ENCODE results near the gene KLHL20. TPM values are rescaled to one million over a fixed set of nuclear protein-coding genes. Genes with fewer than 3 reads are reported as not detected.
A peak's percentile ranks its signal among the peaks of the same experiment; 100 is the strongest.

KLHL20 gene
- total RNA-seq, 4 donors from 2014 or later: 7.9 to 39.7 (median 27.8) TPM

- no peak for TF ChIP-seq POLR2AphosphoS5 (IDR thresholded peaks at IDR 0.05)
- TF ChIP-seq EP300 (IDR thresholded peaks at IDR 0.05; ENCODE audit: low read depth): no peak
- no peak for TF ChIP-seq POLR2A (IDR thresholded peaks at IDR 0.05)
- no peak for TF ChIP-seq CTCF (IDR thresholded peaks at IDR 0.05)
- in situ Hi-C loops (cut with MboI; ENCODE audit: low pct_ligation_motif_present in 1 of 4, low pct_unique_long_range_greater_than_20kb in 1 of 4, low sequenced_read_pairs in 3 of 4): loop anchor here in 3 of 4 donors (25.0 kb wide), 2 partner anchors 381 to 1081 kb away; no protein-coding TSS in a partner anchor
- H3K4me1 ChIP-seq: peaks cover 4 to 14% (median 5%) of the 10 kb centered on the region in 4 donors
- H3K4me3 ChIP-seq: no peak overlapping the region
- no peaks in the 10 kb centered on the region for H3K27me3 ChIP-seq
- no peak for DNase-seq
- no peaks in the 10 kb centered on the region for H3K9me3 ChIP-seq
- WGBS, 2 donors (ENCODE audit: low coverage in 1 of 2): 89 to 90% methylated on average over 1 of the region's 1 CpG
- intact Hi-C loops (cut with DNase I; ENCODE audit: low total_unique reads): no loop called here
- H3K27ac ChIP-seq: no peak overlapping the region
- no peaks in the 10 kb centered on the region for H3K36me3 ChIP-seq
Observed at GRCh38 chr1:173818459-173818858, 103.7 kb downstream of the KLHL20 start.

- Histone ChIP-seq H3K4me3 (no peak overlapping the region), H3K27me3 (no peaks in the 10 kb centered on the region), H3K27ac (no peak overlapping the region), H3K36me3 (no peaks in the 10 kb centered on the region), H3K9me3 (no peaks in the 10 kb centered on the region), H3K4me1 (peaks cover 8 to 32% (median 8%) of the 10 kb centered on the region in 4 donors)
- DNase-seq: no peak
- 91 to 92% methylated on average over 1 to 4 of the region's 4 CpGs for WGBS, 2 donors (ENCODE audit: low coverage in 1 of 2)
- no peak for TF ChIP-seq POLR2A (IDR thresholded peaks at IDR 0.05)
- no peak for TF ChIP-seq POLR2AphosphoS5 (IDR thresholded peaks at IDR 0.05)
- TF ChIP-seq EP300 (IDR thresholded peaks at IDR 0.05; ENCODE audit: low read depth): no peak
- TF ChIP-seq CTCF (IDR thresholded peaks at IDR 0.05): no peak
- in situ Hi-C loops (cut with MboI; ENCODE audit: low pct_ligation_motif_present in 1 of 4, low pct_unique_long_range_greater_than_20kb in 1 of 4, low sequenced_read_pairs in 3 of 4): loop anchor here in 3 of 4 donors (10.0 to 25.0 kb wide), 3 partner anchors 384 to 1084 kb away; no protein-coding TSS in a partner anchor
- intact Hi-C loops (cut with DNase I; ENCODE audit: low total_unique reads): loop anchor here (10.0 kb wide), 1 partner anchor 397 kb away; no protein-coding TSS in a partner anchor
Observed at GRCh38 chr1:173821680-173822079, 106.9 kb downstream of the KLHL20 start.

- in situ Hi-C loops (cut with MboI; ENCODE audit: low pct_ligation_motif_present in 1 of 4, low pct_unique_long_range_greater_than_20kb in 1 of 4, low sequenced_read_pairs in 3 of 4): loop anchor here in 3 of 4 donors (10.0 to 25.0 kb wide), 3 partner anchors 387 to 1087 kb away; no protein-coding TSS in a partner anchor
Observed at GRCh38 chr1:173823781-173824314, 109.1 kb downstream of the KLHL20 start.

More at GRCh38 chr1:173823781-173824314, 109.1 kb downstream of the KLHL20 start:
- no peak for DNase-seq
- H3K27ac ChIP-seq: peak overlapping the region; percentile 91 to 94 (median 92)
- peak overlapping the region; percentile 42 to 89 (median 64) for H3K4me3 ChIP-seq
- H3K4me1 ChIP-seq: peaks cover 8 to 32% (median 8%) of the 10 kb centered on the region in 4 donors
- no peaks in the 10 kb centered on the region for H3K9me3 ChIP-seq
- TF ChIP-seq POLR2AphosphoS5 (IDR thresholded peaks at IDR 0.05) (no peak), POLR2A (IDR thresholded peaks at IDR 0.05) (no peak), CTCF (IDR thresholded peaks at IDR 0.05) (no peak), EP300 (IDR thresholded peaks at IDR 0.05; ENCODE audit: low read depth) (no peak)
- 0% methylated on average over 5 to 18 of the region's 25 CpGs for WGBS, 2 donors (ENCODE audit: low coverage in 1 of 2)
- intact Hi-C loops (cut with DNase I; ENCODE audit: low total_unique reads): loop anchor here (10.0 kb wide), 1 partner anchor 399 kb away; no protein-coding TSS in a partner anchor
- H3K27me3 ChIP-seq: no peaks in the 10 kb centered on the region
- no peaks in the 10 kb centered on the region for H3K36me3 ChIP-seq

Data from transverse colon (tissue), 4 donors.